Uterus (tissue), 4 donors: ENCODE results near the gene MRPL37. TPM values are rescaled to one million over a fixed set of nuclear protein-coding genes. Genes with fewer than 3 reads are reported as not detected.
"Not testable (repeated sequence)": the region's sequence is repeated elsewhere in the genome, so short reads cannot be mapped to it uniquely, and the experiment has no call there.

Experiments used
- DNase-seq, 2 donors: peaks; one replicate each; pipeline ENCODE4 v3.0.0-alpha.2; 2019 to 2020
- H3K27ac ChIP-seq, 2 donors: fragments of 200-600 bp; sonication (generic); 1 replicate in 1 of 2; 2 replicates in 1 of 2; pipeline ENCODE4 v1.5.1; 2016 to 2018
- H3K27me3 ChIP-seq, 2 donors: fragments of 200-600 bp; sonication (generic); one replicate each; pipeline ENCODE4 v1.5.1; 2018 to 2019; ENCODE audit warnings: control low read depth in 1 of 2
- H3K36me3 ChIP-seq, 2 donors: fragments of 200-600 bp; sonication (generic); one replicate each; pipeline ENCODE4 v1.5.1; 2019; ENCODE audit warnings: control low read depth in 1 of 2
- H3K4me1 ChIP-seq, 2 donors: fragments of 200-600 bp; sonication (generic); one replicate each; pipeline ENCODE4 v1.5.1; 2018 to 2019; ENCODE audit warnings: control low read depth in 1 of 2
- H3K4me3 ChIP-seq, 2 donors: fragments of 200-600 bp; sonication (generic); 1 replicate in 1 of 2; 2 replicates in 1 of 2; pipeline ENCODE4 v1.5.1; 2018 to 2019; ENCODE audit warnings: mild to moderate bottlenecking in 1 of 2
- H3K9me3 ChIP-seq, 2 donors: fragments of 200-600 bp; sonication (generic); one replicate each; pipeline ENCODE4 v1.5.1; 2019; ENCODE audit warnings: control low read depth in 1 of 2
- POLR2A ChIP-seq, 2 donors: fragments of 450-650 bp; IDR thresholded peaks; one replicate each; pipeline ENCODE4 v1.6.1; 2016; ENCODE audit warnings: antibody characterized with exemption in 2 of 2, mild to moderate bottlenecking in 1 of 2, moderate library complexity in 1 of 2
- intact Hi-C: fragments of 100-400 bp; cut with DNase I; formaldehyde crosslinking; loops from one replicate; pipeline ENCODE4 v1.15.1; 2023; ENCODE audit warnings: low total_unique reads
- total RNA-seq, 4 donors: library from RNA; depleted of rRNA in 3 of 4; stranded (reverse); fragments of >200 nt in 3 of 4; gene quantifications; one replicate each; pipeline versions ENCODE4 v1.1.0 to v1.2.4, GENCODE V29; 2014 to 2023
- TF ChIP-seq, protein P1 (sequence below), 4 experiments: fragments of 200-600 bp in 2 of 4; fragments of 450-650 bp in 2 of 4; sonication (generic) in 2 of 4; IDR thresholded peaks; one replicate each; pipeline ENCODE4 v1.5.1; 2016 to 2019; ENCODE audit warnings: antibody characterized with exemption in 4 of 4, mild to moderate bottlenecking in 2 of 4, moderate library complexity in 1 of 4
- donor health status: DM: yes; HTN: yes; CAD: no.

MRPL37 gene
- total RNA-seq, 4 donors from 2014 or later: 4.4 to 52.9 (median 39.0) TPM

DNA sequence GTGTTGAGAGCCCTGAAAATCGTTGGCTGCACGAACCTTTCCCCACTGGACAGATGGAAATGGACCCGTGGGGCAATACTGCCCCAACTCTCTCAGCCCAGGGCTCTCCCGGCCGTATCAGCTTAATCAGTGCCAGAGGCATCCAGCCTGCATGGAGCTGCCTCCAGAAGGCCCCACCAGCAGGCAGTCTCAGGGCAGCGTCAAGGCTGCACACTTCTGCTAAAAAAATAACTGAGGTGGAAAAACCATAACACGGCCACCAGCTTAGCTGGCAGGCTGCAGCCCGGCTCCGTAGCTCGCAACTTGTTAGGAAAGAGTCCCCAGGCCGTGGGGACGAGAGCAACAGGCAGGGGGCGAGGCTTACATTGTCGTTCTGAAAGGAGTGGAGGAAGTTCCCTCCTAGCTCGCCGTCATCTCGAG is 27.9 kb downstream of the MRPL37 start:
- Histone ChIP-seq H3K36me3 (no peaks in the 10 kb centered on the region), H3K9me3 (no peaks in the 10 kb centered on the region), H3K4me1 (peaks cover 0 to 14% of the 10 kb centered on the region in 2 donors), H3K27ac (peak overlapping the region; percentile 38 to 45), H3K27me3 (no peaks in the 10 kb centered on the region), H3K4me3 (no peak overlapping the region)
- DNase-seq: no peak
- TF ChIP-seq, protein P1, sequence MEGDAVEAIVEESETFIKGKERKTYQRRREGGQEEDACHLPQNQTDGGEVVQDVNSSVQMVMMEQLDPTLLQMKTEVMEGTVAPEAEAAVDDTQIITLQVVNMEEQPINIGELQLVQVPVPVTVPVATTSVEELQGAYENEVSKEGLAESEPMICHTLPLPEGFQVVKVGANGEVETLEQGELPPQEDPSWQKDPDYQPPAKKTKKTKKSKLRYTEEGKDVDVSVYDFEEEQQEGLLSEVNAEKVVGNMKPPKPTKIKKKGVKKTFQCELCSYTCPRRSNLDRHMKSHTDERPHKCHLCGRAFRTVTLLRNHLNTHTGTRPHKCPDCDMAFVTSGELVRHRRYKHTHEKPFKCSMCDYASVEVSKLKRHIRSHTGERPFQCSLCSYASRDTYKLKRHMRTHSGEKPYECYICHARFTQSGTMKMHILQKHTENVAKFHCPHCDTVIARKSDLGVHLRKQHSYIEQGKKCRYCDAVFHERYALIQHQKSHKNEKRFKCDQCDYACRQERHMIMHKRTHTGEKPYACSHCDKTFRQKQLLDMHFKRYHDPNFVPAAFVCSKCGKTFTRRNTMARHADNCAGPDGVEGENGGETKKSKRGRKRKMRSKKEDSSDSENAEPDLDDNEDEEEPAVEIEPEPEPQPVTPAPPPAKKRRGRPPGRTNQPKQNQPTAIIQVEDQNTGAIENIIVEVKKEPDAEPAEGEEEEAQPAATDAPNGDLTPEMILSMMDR (IDR thresholded peaks at IDR 0.05): no peak
- no peak for TF ChIP-seq POLR2A (IDR thresholded peaks at IDR 0.05)
- intact Hi-C loops: no loop called here

DNA sequence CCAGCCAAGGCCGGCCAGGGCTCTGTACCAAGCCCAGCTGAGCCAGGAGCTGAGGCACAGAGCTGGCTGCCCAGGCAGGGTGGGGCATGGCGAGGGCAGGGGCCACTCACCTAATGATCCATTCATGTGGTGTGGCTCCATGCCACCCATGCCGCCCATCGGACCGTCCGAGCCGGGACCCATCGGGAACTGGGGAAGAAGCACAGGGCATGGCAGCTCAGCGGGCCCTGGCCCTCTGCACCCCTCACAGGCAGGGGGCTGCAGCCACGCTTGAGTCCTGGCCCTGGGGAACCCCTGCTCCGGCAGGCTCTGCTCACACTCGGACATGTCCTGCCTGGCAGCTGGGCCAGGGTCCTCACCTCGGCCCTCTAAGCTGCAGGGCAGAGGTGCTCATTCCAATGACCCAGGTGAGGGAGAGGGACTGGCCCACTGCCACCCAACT is 28.7 kb downstream of the MRPL37 start:
- Histone ChIP-seq H3K27ac (peak overlapping the region; percentile 20 to 50), H3K4me3 (no peak overlapping the region), H3K4me1 (peaks cover 0 to 14% of the 10 kb centered on the region in 2 donors), H3K36me3 (no peaks in the 10 kb centered on the region), H3K9me3 (no peaks in the 10 kb centered on the region), H3K27me3 (no peaks in the 10 kb centered on the region)
- intact Hi-C loops: no loop called here
- TF ChIP-seq, protein P1 (IDR thresholded peaks at IDR 0.05): no peak
- TF ChIP-seq POLR2A (IDR thresholded peaks at IDR 0.05): no peak
- no peak for DNase-seq

DNA sequence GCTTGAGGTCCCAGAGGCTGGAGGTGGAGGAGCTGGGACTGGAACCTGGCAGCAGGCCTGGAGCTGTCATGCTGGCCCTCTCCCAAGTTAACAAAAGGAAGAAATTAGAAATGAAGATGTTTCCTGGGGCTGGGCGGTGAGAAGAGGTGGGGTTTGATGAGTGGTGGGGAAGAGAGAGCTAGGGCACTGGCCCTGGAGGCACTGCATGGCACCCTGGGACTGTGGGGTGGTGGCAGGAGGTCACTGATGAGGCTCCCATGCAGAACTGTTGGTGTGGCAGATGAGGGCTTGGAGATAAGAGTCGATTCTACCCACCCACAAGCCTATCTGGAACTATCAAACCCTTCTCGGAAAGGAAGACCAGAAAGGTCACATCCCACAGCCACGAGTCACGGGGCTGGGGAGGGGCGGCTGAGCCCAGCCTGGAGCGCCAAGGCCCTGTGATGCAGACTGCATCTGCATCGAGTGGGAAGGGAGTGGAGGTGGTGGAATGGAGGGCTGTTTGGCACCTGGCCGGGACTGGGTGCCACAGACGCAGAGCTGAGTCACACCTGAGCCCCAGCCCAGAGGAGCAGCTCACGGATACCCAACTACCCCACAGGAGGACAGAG is 29.4 kb downstream of the MRPL37 start:
- Histone ChIP-seq H3K4me3 (no peak overlapping the region), H3K27ac (peak overlapping the region; percentile 20 to 50), H3K36me3 (no peaks in the 10 kb centered on the region), H3K9me3 (no peaks in the 10 kb centered on the region), H3K27me3 (no peaks in the 10 kb centered on the region), H3K4me1 (peaks cover 0 to 14% of the 10 kb centered on the region in 2 donors)
- no peak for TF ChIP-seq POLR2A (IDR thresholded peaks at IDR 0.05)
- TF ChIP-seq, protein P1 (IDR thresholded peaks at IDR 0.05): no peak
- DNase-seq: peak; percentile 52 to 67
- intact Hi-C loops: no loop called here

DNA sequence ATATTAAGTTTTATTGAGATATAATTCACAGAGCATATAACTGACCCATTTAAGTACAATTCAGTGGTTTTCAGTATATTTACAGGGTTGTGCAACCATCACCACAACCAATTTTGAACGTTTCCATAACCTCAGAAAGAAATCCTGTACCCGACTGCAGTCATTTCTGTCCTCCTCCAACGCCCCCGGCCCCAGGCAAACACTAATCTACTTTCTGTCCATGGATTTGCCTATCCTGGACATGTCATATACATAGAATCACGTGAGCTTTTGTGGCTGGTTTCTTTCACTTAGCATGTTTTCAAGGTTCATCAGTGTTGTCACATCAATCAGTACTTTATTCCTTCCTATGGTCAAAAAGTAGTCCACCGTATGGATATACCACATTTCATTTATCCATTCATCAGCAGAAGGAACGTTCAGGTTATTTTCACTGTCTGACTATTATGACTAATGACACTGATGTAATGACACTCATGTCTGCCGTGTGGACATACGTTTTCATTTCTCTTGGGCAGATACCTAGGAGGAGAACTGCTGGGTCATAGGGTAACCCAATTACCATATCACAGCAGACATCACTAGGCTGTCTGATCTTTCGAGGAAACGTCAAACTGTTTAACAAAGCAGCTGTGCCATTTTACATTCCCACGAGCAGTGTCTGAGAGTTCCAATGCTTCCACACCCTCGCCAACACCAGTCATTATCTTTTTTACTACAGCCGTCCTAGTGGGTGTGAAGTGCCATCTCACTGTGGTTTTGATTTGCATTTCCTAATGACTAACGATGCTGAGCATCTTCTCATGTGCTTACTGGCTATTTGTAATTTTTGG is 30.8 kb downstream of the MRPL37 start:
- intact Hi-C loops: no loop called here
- Histone ChIP-seq H3K4me3 (no peak overlapping the region), H3K27me3 (no peaks in the 10 kb centered on the region), H3K4me1 (peaks cover 0 to 14% of the 10 kb centered on the region in 2 donors), H3K9me3 (no peaks in the 10 kb centered on the region), H3K27ac (no peak overlapping the region), H3K36me3 (no peaks in the 10 kb centered on the region)
- no peak for TF ChIP-seq POLR2A (IDR thresholded peaks at IDR 0.05)
- TF ChIP-seq, protein P1 (IDR thresholded peaks at IDR 0.05): no peak
- no peak for DNase-seq

DNA sequence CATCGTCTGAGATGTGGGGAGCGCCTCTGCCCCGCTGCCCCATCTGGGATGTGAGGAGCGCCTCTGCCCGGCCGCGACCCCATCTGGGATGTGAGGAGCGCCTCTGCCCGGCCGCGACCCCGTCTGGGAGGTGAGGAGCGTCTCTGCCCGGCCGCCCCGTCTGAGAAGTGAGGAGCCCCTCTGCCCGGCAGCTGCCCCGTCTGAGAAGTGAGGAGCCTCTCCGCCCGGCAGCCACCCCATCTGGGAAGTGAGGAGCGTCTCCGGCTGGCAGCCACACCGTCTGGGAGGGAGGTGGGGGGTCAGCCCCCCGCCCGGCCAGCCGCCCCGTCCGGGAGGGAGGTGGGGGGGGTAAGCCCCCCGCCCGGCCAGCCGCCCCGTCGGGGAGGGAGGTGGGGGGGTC is 33.2 kb downstream of the MRPL37 start:
- peaks cover 0 to 14% of the 10 kb centered on the region in 2 donors for H3K4me1 ChIP-seq
- H3K27ac ChIP-seq, H3K4me3 ChIP-seq, DNase-seq, H3K27me3 ChIP-seq, H3K36me3 ChIP-seq, H3K9me3 ChIP-seq, intact Hi-C loops: not testable (repeated sequence)
